ENCODE measurements around the gene IL20RA. TPM values are rescaled to one million over a fixed set of nuclear protein-coding genes. Genes with fewer than 3 reads are reported as not detected.

Gene IL20RA, protein sequence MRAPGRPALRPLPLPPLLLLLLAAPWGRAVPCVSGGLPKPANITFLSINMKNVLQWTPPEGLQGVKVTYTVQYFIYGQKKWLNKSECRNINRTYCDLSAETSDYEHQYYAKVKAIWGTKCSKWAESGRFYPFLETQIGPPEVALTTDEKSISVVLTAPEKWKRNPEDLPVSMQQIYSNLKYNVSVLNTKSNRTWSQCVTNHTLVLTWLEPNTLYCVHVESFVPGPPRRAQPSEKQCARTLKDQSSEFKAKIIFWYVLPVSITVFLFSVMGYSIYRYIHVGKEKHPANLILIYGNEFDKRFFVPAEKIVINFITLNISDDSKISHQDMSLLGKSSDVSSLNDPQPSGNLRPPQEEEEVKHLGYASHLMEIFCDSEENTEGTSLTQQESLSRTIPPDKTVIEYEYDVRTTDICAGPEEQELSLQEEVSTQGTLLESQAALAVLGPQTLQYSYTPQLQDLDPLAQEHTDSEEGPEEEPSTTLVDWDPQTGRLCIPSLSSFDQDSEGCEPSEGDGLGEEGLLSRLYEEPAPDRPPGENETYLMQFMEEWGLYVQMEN
- 0.43 and 1.3 TPM in 2 replicates for total RNA-seq

- H3K4me3 ChIP-seq (ENCODE audit: low read depth, low read length), result peak within 1 kb of the TSS; percentile 70
- no peak for TF ChIP-seq CTCF (IDR thresholded peaks at IDR 0.05; ENCODE audit: insufficient read depth, low read depth, low read length)
- peak; percentile 4 for DNase-seq (ENCODE audit: low read depth)
Observed at GRCh38 chr6:137044366-137045221, at the start of gene IL20RA. Gene IL20RA, minus strand, starts transcription at chr6:137044965. Its CDS starts 237 bp downstream, at chr6:137044728.

DNA sequence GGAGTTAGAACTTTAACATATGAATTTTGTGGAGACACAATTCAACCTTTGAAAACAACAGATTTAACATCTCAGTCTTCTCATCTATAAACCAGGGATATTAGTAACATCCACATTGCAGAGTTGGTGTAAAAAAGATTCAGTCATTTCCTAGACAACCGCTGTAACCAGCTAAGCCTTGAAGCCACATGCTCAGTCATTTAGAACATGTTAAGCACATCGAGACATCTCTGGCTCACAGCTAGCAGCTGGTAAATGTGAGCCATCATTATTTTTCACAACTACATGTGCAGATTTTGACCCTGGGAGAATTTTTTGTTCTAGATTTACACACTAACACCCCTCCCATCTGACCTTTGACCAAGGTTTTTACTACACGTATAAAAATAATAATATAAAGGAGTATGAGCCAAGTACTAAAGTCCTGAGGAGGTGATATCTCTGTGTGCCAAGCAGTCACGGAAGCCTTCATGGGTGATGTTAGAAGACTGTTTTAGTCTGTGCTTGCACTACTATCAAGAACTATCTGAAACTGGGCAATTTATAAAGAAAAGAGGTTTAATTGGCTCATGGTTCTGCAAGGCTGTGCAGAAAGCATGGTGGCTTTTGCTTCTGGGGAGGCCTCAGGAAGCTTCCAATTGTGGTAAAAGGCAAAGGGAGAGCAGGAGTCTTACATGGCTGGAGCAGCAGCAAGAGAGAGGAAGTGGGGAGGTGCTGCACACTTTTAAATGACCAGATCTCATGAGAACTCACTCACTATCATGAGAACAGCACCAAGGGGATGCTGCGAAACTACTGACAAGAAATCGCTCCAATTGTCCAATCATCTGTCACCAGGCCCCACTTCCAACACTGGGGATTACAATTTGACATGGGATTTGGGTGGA is 48.7 kb upstream of the IL20RA start:
- no peak for TF ChIP-seq CTCF (IDR thresholded peaks at IDR 0.05; ENCODE audit: insufficient read depth, low read depth, low read length)
- no peak for DNase-seq (ENCODE audit: low read depth)
- no peak overlapping the region for H3K4me3 ChIP-seq (ENCODE audit: low read depth, low read length)

- no peak for TF ChIP-seq CTCF (IDR thresholded peaks at IDR 0.05; ENCODE audit: insufficient read depth, low read depth, low read length)
- DNase-seq (ENCODE audit: low read depth), result no peak
- H3K4me3 ChIP-seq (ENCODE audit: low read depth, low read length), result no peak overlapping the region
Observed at GRCh38 chr6:137092018-137092417, 47.3 kb upstream of the IL20RA start.

DNA sequence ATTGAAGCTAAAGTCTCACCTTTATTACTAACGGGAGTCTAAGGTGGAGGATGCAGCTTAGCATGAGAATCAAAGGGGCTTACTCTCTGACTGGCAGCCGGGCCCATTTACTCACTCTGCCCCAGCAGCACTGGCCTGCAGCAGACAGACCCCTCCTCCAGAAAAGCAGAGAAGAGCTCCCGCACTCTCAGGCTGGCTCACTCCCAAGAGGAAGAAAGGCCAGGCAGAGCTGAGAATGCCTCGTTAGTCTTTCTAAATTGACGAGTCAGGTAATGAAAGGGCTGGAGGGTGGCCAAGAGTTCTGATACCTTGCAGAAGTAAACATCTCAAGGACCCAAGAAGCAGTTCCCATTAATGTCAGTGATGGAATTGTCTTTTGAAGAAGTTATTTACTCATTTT is 44.5 kb upstream of the IL20RA start:
- no peak for TF ChIP-seq CTCF (IDR thresholded peaks at IDR 0.05; ENCODE audit: insufficient read depth, low read depth, low read length)
- no peak overlapping the region for H3K4me3 ChIP-seq (ENCODE audit: low read depth, low read length)
- DNase-seq (ENCODE audit: low read depth), result no peak

DNA sequence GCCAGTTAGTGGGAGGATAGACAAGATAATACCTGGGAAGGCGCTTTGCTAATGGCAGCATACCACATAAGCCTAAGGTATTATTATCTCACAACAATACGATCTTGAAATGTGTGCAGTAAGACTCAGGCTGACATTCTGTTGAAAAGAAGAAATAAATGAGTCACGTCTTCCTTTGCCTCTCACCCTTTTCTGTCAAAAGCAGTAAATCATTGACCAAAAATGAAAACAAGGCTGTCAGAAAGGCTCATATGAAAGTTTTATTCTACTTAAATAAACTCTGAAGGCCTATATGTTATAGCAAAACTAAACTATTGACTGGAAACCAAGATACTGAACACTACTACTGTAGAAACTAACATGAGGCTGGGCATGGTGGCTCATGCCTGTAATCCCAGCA is 43.1 kb upstream of the IL20RA start:
- H3K4me3 ChIP-seq (ENCODE audit: low read depth, low read length), result no peak overlapping the region
- no peak for TF ChIP-seq CTCF (IDR thresholded peaks at IDR 0.05; ENCODE audit: insufficient read depth, low read depth, low read length)
- peak; percentile 25 for DNase-seq (ENCODE audit: low read depth)

GRCh38 chr6:137086031-137086430 is 41.3 kb upstream of the IL20RA start:
- no peak for TF ChIP-seq CTCF (IDR thresholded peaks at IDR 0.05; ENCODE audit: insufficient read depth, low read depth, low read length)
- no peak for DNase-seq (ENCODE audit: low read depth)
- no peak overlapping the region for H3K4me3 ChIP-seq (ENCODE audit: low read depth, low read length)

All from fibroblast of villous mesenchyme (primary cell).